Activated T-cell treated with anti-CD3 and anti-CD28 coated beads for 4 hours (primary cell): ENCODE data around the gene MAP7D3.
"Not testable (repeated sequence)": the region's sequence is repeated elsewhere in the genome, so short reads cannot be mapped to it uniquely, and the experiment has no call there.

Source experiments
- DNase-seq: peaks from one replicate; pipeline ENCODE4 v3.0.0-alpha.2; 2020

The MAP7D3 gene

GRCh38 chrX:136179133-136179532, 72.1 kb downstream of the MAP7D3 start:
- no peak for DNase-seq

- no peak for DNase-seq
Observed at GRCh38 chrX:136176399-136176825, 74.8 kb downstream of the MAP7D3 start.

- DNase-seq: no peak
Observed at GRCh38 chrX:136171420-136171819, 79.8 kb downstream of the MAP7D3 start.

- DNase-seq: no peak
Observed at GRCh38 chrX:136170139-136170800, 80.9 kb downstream of the MAP7D3 start.

GRCh38 chrX:136168929-136169735, 82.1 kb downstream of the MAP7D3 start:
- DNase-seq: no peak

GRCh38 chrX:136167989-136168388, 83.2 kb downstream of the MAP7D3 start:
- not testable (repeated sequence) for DNase-seq

- no peak for DNase-seq
Observed at GRCh38 chrX:136166221-136166855, 84.9 kb downstream of the MAP7D3 start.

- no peak for DNase-seq
Observed at GRCh38 chrX:136165406-136165805, 85.8 kb downstream of the MAP7D3 start.

GRCh38 chrX:136163689-136164088, 87.5 kb downstream of the MAP7D3 start:
- DNase-seq: no peak
